Measurements from ENCODE around the gene TRABD2B.

DNA sequence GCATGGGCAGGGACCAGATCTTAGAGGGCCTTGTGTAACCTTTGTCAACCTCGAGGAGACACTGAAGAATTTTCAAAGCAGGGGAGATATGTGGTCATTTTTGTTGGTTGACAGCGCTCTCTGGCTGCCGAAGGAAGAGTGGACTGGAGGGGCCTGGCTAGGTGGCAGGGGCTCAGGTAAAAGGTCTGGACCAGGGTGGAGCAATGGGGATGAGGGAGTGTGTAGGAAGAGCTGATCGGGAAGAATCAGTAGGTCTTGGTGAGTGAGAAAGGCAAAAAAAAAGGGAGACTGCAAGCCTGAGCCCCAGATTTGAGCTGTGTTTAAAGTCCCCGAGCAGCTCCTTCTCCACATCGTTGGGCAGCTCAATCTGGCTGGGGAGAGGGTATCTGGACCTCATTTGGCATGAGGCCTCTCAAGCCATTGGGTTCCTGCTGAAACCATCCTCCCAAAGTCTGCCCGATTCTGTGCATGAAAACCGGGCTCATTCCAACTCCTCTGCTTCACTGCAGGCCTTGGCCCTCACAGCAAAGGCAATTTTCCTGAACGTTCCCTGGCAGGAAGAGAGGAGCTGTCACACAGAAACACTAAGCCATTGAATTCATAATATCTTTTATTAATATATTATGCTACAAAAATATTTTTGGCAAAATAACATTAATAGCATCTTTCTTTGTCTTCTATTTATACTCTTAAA is 237.1 kb downstream of the TRABD2B start:
- TF ChIP-seq, protein P1, sequence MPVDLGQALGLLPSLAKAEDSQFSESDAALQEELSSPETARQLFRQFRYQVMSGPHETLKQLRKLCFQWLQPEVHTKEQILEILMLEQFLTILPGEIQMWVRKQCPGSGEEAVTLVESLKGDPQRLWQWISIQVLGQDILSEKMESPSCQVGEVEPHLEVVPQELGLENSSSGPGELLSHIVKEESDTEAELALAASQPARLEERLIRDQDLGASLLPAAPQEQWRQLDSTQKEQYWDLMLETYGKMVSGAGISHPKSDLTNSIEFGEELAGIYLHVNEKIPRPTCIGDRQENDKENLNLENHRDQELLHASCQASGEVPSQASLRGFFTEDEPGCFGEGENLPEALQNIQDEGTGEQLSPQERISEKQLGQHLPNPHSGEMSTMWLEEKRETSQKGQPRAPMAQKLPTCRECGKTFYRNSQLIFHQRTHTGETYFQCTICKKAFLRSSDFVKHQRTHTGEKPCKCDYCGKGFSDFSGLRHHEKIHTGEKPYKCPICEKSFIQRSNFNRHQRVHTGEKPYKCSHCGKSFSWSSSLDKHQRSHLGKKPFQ (tag by site-specific recombination; IDR thresholded peaks at IDR 0.05) = no peak
- no peak for TF ChIP-seq YY1 (tag by site-specific recombination; IDR thresholded peaks at IDR 0.05)
